Heart left ventricle (tissue), 13 donors: ENCODE measurements around the gene CSNK1E.

Experiments used
- CTCF ChIP-seq, 12 donors: fragments of 200-600 bp; sonication (generic) in 4 of 12; IDR thresholded peaks; one replicate each; pipeline versions ENCODE4 v1.5.0 to v1.8.0; 2018 to 2022; ENCODE audit warnings: antibody characterized with exemption in 12 of 12, mild to moderate bottlenecking in 5 of 12
- POLR2A ChIP-seq, 2 donors: fragments of 450-650 bp; IDR thresholded peaks; one replicate each; pipeline ENCODE4 v1.6.1; 2017; ENCODE audit warnings: antibody characterized with exemption in 2 of 2, mild to moderate bottlenecking in 2 of 2, moderate library complexity in 2 of 2
- donor health status: ischemic (EF 13 %, LVEDD 7.1; RV severe dilation, severe dysfunction).
- donor health status: DM: no; HTN: yes; CAD: no.
- donor health status: DM: no; HTN: no; CAD: no.
- donor health status: ischemic (EF 25% LVEDD 6.9; RV normal size, moderate dysfunction).
- donor health status: ischemic (EF 25% LVEDD 5.7; RV mildly dilated, moderate dysfunction).
- donor health status: ischemic (EF 35%, LVEDD 5.7; RV mildly dilated, moderate dysfunction).
- donor health status: nonischemic (EF 11% LVEDD 7.7; RV severe dilation, severe dysfunction).
- donor health status: DM: yes; HTN: yes; CAD: no.
- donor health status: PGD.
- donor health status: ischemic (EF 29% LVEDD 5.4; RV normal size, mild dysfunction).
- donor health status: nonischemic (EF 23%, LVEDD 6.1; RV moderate dilation, normal function).

DNA sequence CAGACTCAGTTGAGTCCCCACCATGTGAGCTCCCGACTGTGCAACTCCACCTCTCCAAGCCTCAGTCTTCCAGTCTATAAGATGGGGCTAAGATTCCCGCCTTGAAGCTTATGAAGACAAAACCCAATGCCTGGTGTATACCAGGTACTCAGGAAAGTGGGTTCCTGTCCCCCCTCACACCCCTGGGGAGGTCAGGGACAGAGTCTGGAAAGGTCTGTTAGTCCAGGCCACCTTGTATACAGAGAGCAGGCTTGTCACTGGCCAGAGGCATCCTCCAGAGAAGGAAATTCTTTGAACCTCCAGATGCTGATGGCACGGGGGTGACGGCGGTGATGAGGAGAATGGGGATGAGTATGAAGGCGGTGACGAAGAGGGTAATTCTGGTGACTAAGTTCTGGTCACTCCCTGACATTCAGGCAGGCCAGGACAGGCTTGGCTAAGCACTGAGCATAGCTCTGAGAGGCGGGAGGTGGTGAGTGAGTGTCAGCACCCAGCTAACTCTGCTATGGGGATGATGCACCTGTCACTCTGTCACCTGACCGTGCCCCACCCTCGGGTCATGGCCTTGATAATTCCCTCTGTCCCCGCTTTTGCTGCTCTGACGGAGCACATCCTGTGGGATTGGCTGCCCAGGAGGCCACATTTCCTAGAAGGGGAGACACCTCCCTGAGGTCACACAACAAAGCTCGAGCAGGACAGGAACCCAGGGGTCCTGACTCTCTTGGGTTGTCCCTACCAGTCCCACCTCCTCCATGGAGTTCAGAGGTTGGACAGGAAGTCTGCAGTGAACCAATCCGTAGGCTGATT is 30.9 kb upstream of the CSNK1E start:
- TF ChIP-seq CTCF (IDR thresholded peaks at IDR 0.05) (no peak), POLR2A (IDR thresholded peaks at IDR 0.05) (no peak)
